Subcutaneous adipose tissue (tissue), 4 donors: ENCODE data around the gene NCLN. TPM values are rescaled to one million over a fixed set of nuclear protein-coding genes. Genes with fewer than 3 reads are reported as not detected.

ENCODE experiments used
- total RNA-seq, 4 donors: library from RNA; depleted of rRNA; stranded (reverse); fragments of >200 nt; gene quantifications; one replicate each; pipeline ENCODE4 v1.1.0, GENCODE V29; 2016
- TF ChIP-seq, protein P1 (sequence below): fragments of 450-650 bp; IDR thresholded peaks from one replicate; pipeline ENCODE4 v1.5.1; 2016; ENCODE audit warnings: low read depth, mild to moderate bottlenecking, control low read depth, antibody characterized with exemption, moderate library complexity

Gene NCLN
- total RNA-seq, 4 donors from 2014 or later = 20.0 to 34.9 (median 24.5) TPM

- TF ChIP-seq, protein P1, sequence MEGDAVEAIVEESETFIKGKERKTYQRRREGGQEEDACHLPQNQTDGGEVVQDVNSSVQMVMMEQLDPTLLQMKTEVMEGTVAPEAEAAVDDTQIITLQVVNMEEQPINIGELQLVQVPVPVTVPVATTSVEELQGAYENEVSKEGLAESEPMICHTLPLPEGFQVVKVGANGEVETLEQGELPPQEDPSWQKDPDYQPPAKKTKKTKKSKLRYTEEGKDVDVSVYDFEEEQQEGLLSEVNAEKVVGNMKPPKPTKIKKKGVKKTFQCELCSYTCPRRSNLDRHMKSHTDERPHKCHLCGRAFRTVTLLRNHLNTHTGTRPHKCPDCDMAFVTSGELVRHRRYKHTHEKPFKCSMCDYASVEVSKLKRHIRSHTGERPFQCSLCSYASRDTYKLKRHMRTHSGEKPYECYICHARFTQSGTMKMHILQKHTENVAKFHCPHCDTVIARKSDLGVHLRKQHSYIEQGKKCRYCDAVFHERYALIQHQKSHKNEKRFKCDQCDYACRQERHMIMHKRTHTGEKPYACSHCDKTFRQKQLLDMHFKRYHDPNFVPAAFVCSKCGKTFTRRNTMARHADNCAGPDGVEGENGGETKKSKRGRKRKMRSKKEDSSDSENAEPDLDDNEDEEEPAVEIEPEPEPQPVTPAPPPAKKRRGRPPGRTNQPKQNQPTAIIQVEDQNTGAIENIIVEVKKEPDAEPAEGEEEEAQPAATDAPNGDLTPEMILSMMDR = no peak
Observed at GRCh38 chr19:3225169-3225485, 39.4 kb downstream of the NCLN start.

DNA sequence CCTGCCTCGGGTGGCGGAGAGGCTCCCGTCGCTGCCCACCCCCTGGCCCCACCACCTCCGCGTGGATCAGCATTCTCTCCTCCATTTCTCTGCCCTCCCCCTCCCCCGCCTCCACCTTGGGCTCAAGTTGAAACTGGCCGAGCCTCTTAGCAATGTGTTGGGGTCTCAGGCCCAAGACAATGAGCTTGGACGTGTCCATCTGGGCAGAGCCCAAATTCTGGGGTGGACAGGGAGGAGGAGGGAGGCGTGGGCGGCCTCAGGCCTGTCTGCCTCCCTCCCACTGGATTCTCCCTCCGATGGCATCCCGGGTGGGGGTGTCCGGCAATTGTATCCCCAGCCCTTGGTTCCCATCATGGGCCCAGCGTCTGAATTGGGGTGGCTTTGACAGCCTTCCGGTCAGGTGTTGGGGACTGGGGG is 40.0 kb downstream of the NCLN start:
- TF ChIP-seq, protein P1 = no peak

- TF ChIP-seq, protein P1 = no peak
Observed at GRCh38 chr19:3227054-3227626, 41.4 kb downstream of the NCLN start.

DNA sequence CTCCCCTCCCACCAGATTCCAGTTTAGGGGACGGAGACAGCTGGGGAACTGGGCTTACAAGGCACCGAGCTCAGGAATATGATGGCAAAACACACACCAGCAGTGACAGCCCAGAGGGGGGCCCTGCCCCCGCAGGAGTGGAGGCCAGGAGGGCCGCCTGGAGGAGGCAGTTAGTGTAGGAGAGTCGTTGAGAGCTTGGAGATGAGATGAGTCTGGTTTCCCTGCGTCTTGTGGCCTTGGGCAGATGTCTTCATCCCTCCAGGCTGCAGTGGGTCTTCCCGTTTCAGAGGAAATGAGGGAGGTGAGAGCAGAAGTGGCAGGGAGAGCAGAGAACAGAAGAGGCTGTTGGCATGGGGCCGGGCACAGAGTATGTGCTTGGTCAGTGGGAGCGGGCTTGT is 43.6 kb downstream of the NCLN start:
- TF ChIP-seq, protein P1 = no peak

- TF ChIP-seq, protein P1 = no peak
Observed at GRCh38 chr19:3229888-3230496, 44.3 kb downstream of the NCLN start.

DNA sequence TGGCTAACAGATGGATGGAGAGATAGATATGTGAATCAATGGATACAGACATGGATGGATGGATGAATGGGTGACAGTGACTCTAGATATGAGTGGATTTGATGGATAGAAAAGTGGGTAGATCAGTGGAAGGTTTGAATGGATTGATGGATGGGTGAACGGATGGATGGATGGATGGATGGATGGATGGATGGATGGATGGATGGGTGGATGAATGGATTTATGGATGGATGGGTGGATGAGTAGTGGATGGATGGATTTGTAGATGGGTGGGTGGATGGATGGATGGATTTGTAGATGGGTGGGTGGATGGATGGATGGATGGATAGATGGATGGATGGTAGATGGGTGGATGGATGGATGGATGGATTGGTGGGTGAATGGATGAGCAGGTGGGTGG is 45.6 kb downstream of the NCLN start:
- TF ChIP-seq, protein P1 = no peak

DNA sequence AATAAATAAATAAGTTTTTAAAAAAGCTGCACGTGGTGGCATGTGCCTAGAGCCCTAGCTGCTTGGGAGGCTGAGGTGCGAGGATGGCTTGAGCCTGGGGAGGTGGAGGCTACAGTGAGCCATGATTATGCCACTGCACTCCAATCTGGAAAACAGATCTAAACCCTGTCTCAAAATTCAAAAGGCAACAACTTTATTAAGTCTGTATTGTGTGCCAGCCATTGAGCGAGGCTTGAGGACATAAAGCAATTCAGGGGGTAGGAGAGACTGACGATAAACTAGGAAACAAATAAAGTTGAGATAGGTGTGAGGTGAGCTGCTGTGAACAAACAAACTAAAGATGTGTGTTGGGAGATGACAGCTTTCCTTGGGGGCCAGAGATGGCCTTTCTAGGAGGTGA is 47.4 kb downstream of the NCLN start:
- TF ChIP-seq, protein P1 = no peak
